ENCODE data around the gene TPCN1. TPM values are rescaled to one million over a fixed set of nuclear protein-coding genes. Genes with fewer than 3 reads are reported as not detected.
A peak's percentile ranks its signal among the peaks of the same experiment; 100 is the strongest.

Gene TPCN1
- total RNA-seq, 1 experiment from 2014 or later: 42.7 TPM

DNA sequence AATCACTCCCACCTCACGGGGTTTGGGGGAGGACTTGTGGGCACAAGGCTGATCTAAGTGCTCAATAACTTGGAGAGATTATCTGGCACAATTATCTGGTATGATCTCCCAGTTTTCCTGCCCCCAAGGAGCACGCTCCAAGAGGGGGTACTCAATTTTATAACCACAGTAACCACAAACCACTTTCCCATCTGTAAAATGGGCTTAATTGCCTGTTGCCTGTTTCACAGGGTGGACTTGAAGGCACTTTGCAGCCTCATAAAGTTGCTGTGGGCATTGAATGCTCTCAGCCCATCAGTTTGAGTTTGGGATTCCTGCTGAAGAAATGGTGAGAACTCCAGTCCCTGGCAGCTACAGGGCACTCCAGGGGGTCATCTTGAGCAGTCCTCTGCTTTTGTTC lies 109.2 kb downstream of the TPCN1 start:
- intact Hi-C loops (cut with micrococcal nuclease; ENCODE audit: unreplicated experiment): no loop called here
- no peaks in the 10 kb centered on the region; the same call in 1 of the 2 replicates for H3K4me1 ChIP-seq (replicated peaks; ENCODE audit: insufficient read depth)
- no peak overlapping the region for H3K27ac ChIP-seq
- ChIA-PET CTCF (no interaction called here), POLR2A (ENCODE audit: unreplicated experiment) (no interaction called here)
- BruUV-seq (replicated peaks): no TSS peak
- peaks cover 7% of the 10 kb centered on the region; the same call in 1 of the 2 replicates for H3K79me2 ChIP-seq (ENCODE audit: low read depth)
- no peaks in the 10 kb centered on the region; the same call in 1 of the 2 replicates for H3K36me3 ChIP-seq (ENCODE audit: low read depth)
- H3K9me2 ChIP-seq (ENCODE audit: insufficient read depth): no peaks in the 10 kb centered on the region
- no peaks in the 10 kb centered on the region for H3K27me3 ChIP-seq (ENCODE audit: insufficient read depth, low read depth)
- DNase-seq: no peak
- H4K20me1 ChIP-seq (ENCODE audit: insufficient read depth): no peaks in the 10 kb centered on the region
- no peak overlapping the region for H3K4me3 ChIP-seq
- no peaks in the 10 kb centered on the region for H3K9me3 ChIP-seq (ENCODE audit: insufficient read depth, low read depth)
- no peak overlapping the region for H3K4me2 ChIP-seq
- TF ChIP-seq CTCF (conservative IDR thresholded peaks at IDR 0.05) (no peak), EZH2 (IDR thresholded peaks at IDR 0.05; ENCODE audit: low read depth) (no peak)
- peaks cover 13% of the 10 kb centered on the region; the same call in 1 of the 2 replicates for H3F3A ChIP-seq (ENCODE audit: insufficient read depth, low read depth)
- H2AFZ ChIP-seq: no peak overlapping the region

- intact Hi-C loops (cut with micrococcal nuclease; ENCODE audit: unreplicated experiment): no loop called here
- H3K9me3 ChIP-seq (ENCODE audit: insufficient read depth, low read depth): no peaks in the 10 kb centered on the region
- H3K4me1 ChIP-seq (replicated peaks; ENCODE audit: insufficient read depth): no peaks in the 10 kb centered on the region; the same call in 1 of the 2 replicates
- no peak overlapping the region for H2AFZ ChIP-seq
- ChIA-PET POLR2A (ENCODE audit: unreplicated experiment) (no interaction called here), CTCF (no interaction called here)
- no peaks in the 10 kb centered on the region; the same call in 1 of the 2 replicates for H3K36me3 ChIP-seq (ENCODE audit: low read depth)
- TF ChIP-seq EZH2 (IDR thresholded peaks at IDR 0.05; ENCODE audit: low read depth) (no peak), CTCF (conservative IDR thresholded peaks at IDR 0.05) (no peak)
- H3K4me2 ChIP-seq: peak overlapping the region; percentile 98
- BruUV-seq (replicated peaks): no TSS peak
- peaks cover 7% of the 10 kb centered on the region; the same call in 1 of the 2 replicates for H3K79me2 ChIP-seq (ENCODE audit: low read depth)
- H3K9me2 ChIP-seq (ENCODE audit: insufficient read depth): no peaks in the 10 kb centered on the region
- H3K27me3 ChIP-seq (ENCODE audit: insufficient read depth, low read depth): no peaks in the 10 kb centered on the region
- peaks cover 13% of the 10 kb centered on the region; the same call in 1 of the 2 replicates for H3F3A ChIP-seq (ENCODE audit: insufficient read depth, low read depth)
- no peak overlapping the region for H3K27ac ChIP-seq
- DNase-seq: no peak
- no peaks in the 10 kb centered on the region for H4K20me1 ChIP-seq (ENCODE audit: insufficient read depth)
- H3K4me3 ChIP-seq: no peak overlapping the region
These were observed 111.6 kb downstream of the TPCN1 start for GRCh38 chr12:113332688-113333417.

DNA sequence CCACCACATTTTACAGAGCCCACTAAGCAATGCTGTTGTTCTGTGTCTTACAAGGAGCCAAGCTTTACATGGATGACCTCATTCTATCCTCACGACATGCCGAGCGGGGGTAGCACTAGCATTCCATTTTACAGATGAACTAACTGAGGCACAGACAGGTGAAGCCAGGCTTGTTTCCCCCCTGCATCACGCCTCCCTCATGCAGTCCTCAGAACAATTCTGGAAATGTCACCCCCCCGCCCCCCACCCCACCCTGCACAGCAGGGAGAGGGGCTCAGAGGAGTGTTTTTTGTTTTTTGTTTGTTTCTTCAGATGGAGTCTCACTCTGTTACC lies 112.1 kb downstream of the TPCN1 start:
- no peak for DNase-seq
- no peaks in the 10 kb centered on the region; the same call in 1 of the 2 replicates for H3K4me1 ChIP-seq (replicated peaks; ENCODE audit: insufficient read depth)
- no peaks in the 10 kb centered on the region for H3K9me3 ChIP-seq (ENCODE audit: insufficient read depth, low read depth)
- intact Hi-C loops (cut with micrococcal nuclease; ENCODE audit: unreplicated experiment): no loop called here
- no TSS peak for BruUV-seq (replicated peaks)
- CTCF ChIA-PET: no interaction called here
- no peaks in the 10 kb centered on the region for H4K20me1 ChIP-seq (ENCODE audit: insufficient read depth)
- POLR2A ChIA-PET (ENCODE audit: unreplicated experiment): no interaction called here
- H3K36me3 ChIP-seq (ENCODE audit: low read depth): no peaks in the 10 kb centered on the region; the same call in 1 of the 2 replicates
- H3K27ac ChIP-seq: no peak overlapping the region
- peaks cover 7% of the 10 kb centered on the region; the same call in 1 of the 2 replicates for H3K79me2 ChIP-seq (ENCODE audit: low read depth)
- no peaks in the 10 kb centered on the region for H3K27me3 ChIP-seq (ENCODE audit: insufficient read depth, low read depth)
- peak overlapping the region; percentile 79; the same call in 1 of the 2 replicates for H3K4me3 ChIP-seq
- peak overlapping the region; percentile 98 for H3K4me2 ChIP-seq
- H3K9me2 ChIP-seq (ENCODE audit: insufficient read depth): no peaks in the 10 kb centered on the region
- TF ChIP-seq CTCF (conservative IDR thresholded peaks at IDR 0.05) (no peak), EZH2 (IDR thresholded peaks at IDR 0.05; ENCODE audit: low read depth) (no peak)
- no peak overlapping the region for H2AFZ ChIP-seq
- peaks cover 13% of the 10 kb centered on the region; the same call in 1 of the 2 replicates for H3F3A ChIP-seq (ENCODE audit: insufficient read depth, low read depth)

Measured in PC-9 (cell line).